Neural cell (in vitro differentiated cells): ENCODE data around the gene PIK3CA. TPM values are rescaled to one million over a fixed set of nuclear protein-coding genes. Genes with fewer than 3 reads are reported as not detected.

Experiments used
- H2AFZ ChIP-seq: fragments of 200-600, 300-800 bp; sonication (generic), shearing (Covaris generic); 2 replicates; pipeline ENCODE4 v1.6.0; 2014; ENCODE audit warnings: low read depth, mild to moderate bottlenecking, antibody characterized with exemption, low read length, moderate library complexity
- H3F3A ChIP-seq: fragments of 200-600 bp; shearing (Covaris generic); 2 replicates; pipeline ENCODE4 v1.6.1; 2016; ENCODE audit warnings: mild to moderate bottlenecking, moderate library complexity, mixed read lengths, antibody characterized with exemption, low read length; ENCODE audit not compliant: insufficient read depth, poor library complexity, severe bottlenecking
- H3K27ac ChIP-seq: fragments of 200-600, 300-800 bp; sonication (generic), shearing (Covaris generic); 2 replicates; pipeline ENCODE4 v1.5.1; 2014; ENCODE audit warnings: mild to moderate bottlenecking, low read length, moderate library complexity
- H3K27me3 ChIP-seq: fragments of 300-800, 200-600 bp; sonication (generic), shearing (Covaris generic); 2 replicates; pipeline ENCODE4 v1.6.0; 2014; ENCODE audit warnings: mild to moderate bottlenecking, low read depth, low read length, moderate library complexity; ENCODE audit not compliant: insufficient read depth
- H3K36me3 ChIP-seq: fragments of 300-800, 200-600 bp; sonication (generic), shearing (Covaris generic); 2 replicates; pipeline ENCODE4 v1.5.1; 2014; ENCODE audit warnings: mild to moderate bottlenecking, antibody characterized with exemption, low read length, moderate library complexity; ENCODE audit not compliant: insufficient read depth
- H3K4me2 ChIP-seq: fragments of 300-800, 200-600 bp; sonication (generic), shearing (Covaris generic); 2 replicates; pipeline ENCODE4 v1.6.0; 2014; ENCODE audit warnings: mild to moderate bottlenecking, low read length
- H3K4me3 ChIP-seq: fragments of 300-800, 200-600 bp; sonication (generic), shearing (Covaris generic); 2 replicates; pipeline ENCODE4 v1.5.1; 2014; ENCODE audit warnings: mild to moderate bottlenecking, low read length, moderate library complexity
- H3K79me2 ChIP-seq: fragments of 200-600 bp; shearing (Covaris generic); replicated peaks from 2 replicates; pipeline ENCODE4 v1.6.0; 2014; ENCODE audit warnings: mild to moderate bottlenecking, low read length, moderate library complexity; ENCODE audit not compliant: insufficient read depth
- H3K9ac ChIP-seq: fragments of 300-800, 200-600 bp; sonication (generic), shearing (Covaris generic); 2 replicates; pipeline ENCODE4 v1.6.1; 2016; ENCODE audit warnings: mild to moderate bottlenecking, low read length, mixed read lengths
- H3K9me2 ChIP-seq: fragments of 200-600 bp; shearing (Covaris generic); 2 replicates; pipeline ENCODE4 v1.6.1; 2016; ENCODE audit warnings: mild to moderate bottlenecking, low read length, mixed read lengths; ENCODE audit not compliant: insufficient read depth
- H3K9me3 ChIP-seq: fragments of 200-600, 300-800 bp; sonication (generic), shearing (Covaris generic); 2 replicates; pipeline ENCODE4 v1.6.1; 2016; ENCODE audit warnings: mild to moderate bottlenecking, mixed run types, low read length, moderate library complexity, mixed read lengths
- H4K20me1 ChIP-seq: fragments of 200-600 bp; shearing (Covaris generic); 2 replicates; pipeline ENCODE4 v1.6.1; 2016; ENCODE audit warnings: mild to moderate bottlenecking, mixed run types; ENCODE audit not compliant: insufficient read depth
- CTCF ChIP-seq: fragments of 450-650 bp; IDR thresholded peaks from 2 replicates; pipeline ENCODE4 v1.5.1; 2014; ENCODE audit warnings: antibody characterized with exemption, mild to moderate bottlenecking, moderate library complexity; ENCODE audit not compliant: poor library complexity, severe bottlenecking
- EP300 ChIP-seq: fragments of 450-650 bp; conservative IDR thresholded peaks from 2 replicates; pipeline ENCODE4 v1.6.1; 2014; ENCODE audit warnings: antibody characterized with exemption, mild to moderate bottlenecking, moderate library complexity; ENCODE audit not compliant: poor library complexity, severe bottlenecking
- EZH2 ChIP-seq: fragments of 200-600, 300-800 bp; shearing (Covaris generic), sonication (generic); IDR thresholded peaks from 2 replicates; pipeline ENCODE4 v1.6.1; 2014; ENCODE audit warnings: antibody characterized with exemption, low read length, borderline replicate concordance, mild to moderate bottlenecking; ENCODE audit not compliant: insufficient read depth, poor library complexity, severe bottlenecking
- MXI1 ChIP-seq: fragments of 450-650 bp; conservative IDR thresholded peaks from 2 replicates; pipeline ENCODE4 v1.6.1; 2014; ENCODE audit warnings: antibody characterized with exemption, mild to moderate bottlenecking; ENCODE audit not compliant: poor library complexity, severe bottlenecking
- POLR2AphosphoS5 ChIP-seq: IDR thresholded peaks from 2 replicates; pipeline ENCODE4 v1.6.1; 2012
- RAD21 ChIP-seq: fragments of 450-650 bp; conservative IDR thresholded peaks from 2 replicates; pipeline ENCODE4 v1.6.1; 2014; ENCODE audit warnings: antibody characterized with exemption, mild to moderate bottlenecking, moderate library complexity
- REST ChIP-seq: IDR thresholded peaks from 2 replicates; pipeline ENCODE4 v1.6.1; 2012; ENCODE audit warnings: borderline replicate concordance
- SMC3 ChIP-seq: fragments of 450-650 bp; conservative IDR thresholded peaks from 2 replicates; pipeline ENCODE4 v1.6.1; 2014; ENCODE audit warnings: antibody characterized with exemption, mild to moderate bottlenecking, moderate library complexity; ENCODE audit not compliant: poor library complexity
- TAF1 ChIP-seq: IDR thresholded peaks from 2 replicates; pipeline ENCODE4 v1.6.1; 2012; ENCODE audit warnings: low read depth
- polyA plus RNA-seq: library from polyadenylated mRNA; depleted of rRNA; stranded (reverse); fragments of >200 nt; gene quantifications from 2 replicates; pipeline ENCODE4 v1.2.3, GENCODE V29; 2014

Gene PIK3CA
- polyA plus RNA-seq, 1 donor from 2014 or later = 15.2 TPM

GRCh38 chr3:179276001-179276400, 127.8 kb downstream of the PIK3CA start:
- H3F3A ChIP-seq = no peaks in the 10 kb centered on the region
- no peaks in the 10 kb centered on the region for H3K36me3 ChIP-seq
- no peak overlapping the region for H3K4me3 ChIP-seq
- no peak overlapping the region for H2AFZ ChIP-seq
- no peaks in the 10 kb centered on the region for H3K9me2 ChIP-seq
- H4K20me1 ChIP-seq = no peaks in the 10 kb centered on the region
- no peak overlapping the region for H3K4me2 ChIP-seq
- H3K27me3 ChIP-seq = no peaks in the 10 kb centered on the region
- H3K79me2 ChIP-seq = no peaks in the 10 kb centered on the region
- no peaks in the 10 kb centered on the region for H3K9me3 ChIP-seq
- TF ChIP-seq SMC3 = no peak
- no peak for TF ChIP-seq CTCF
- no peak for TF ChIP-seq POLR2AphosphoS5
- TF ChIP-seq RAD21 = no peak
- TF ChIP-seq EP300 = no peak
- TF ChIP-seq MXI1 = no peak
- no peak for TF ChIP-seq EZH2
- TF ChIP-seq TAF1 = no peak
- H3K9ac ChIP-seq = no peak overlapping the region
- no peak overlapping the region for H3K27ac ChIP-seq

- no peaks in the 10 kb centered on the region for H3K9me2 ChIP-seq
- H3K4me3 ChIP-seq = no peak overlapping the region
- no peak overlapping the region for H3K4me2 ChIP-seq
- H3K27me3 ChIP-seq = no peaks in the 10 kb centered on the region
- H3K9me3 ChIP-seq = no peaks in the 10 kb centered on the region
- H3K27ac ChIP-seq = no peak overlapping the region
- no peak overlapping the region for H2AFZ ChIP-seq
- H3K36me3 ChIP-seq = no peaks in the 10 kb centered on the region
- H3F3A ChIP-seq = no peaks in the 10 kb centered on the region
- H3K9ac ChIP-seq = no peak overlapping the region
- H3K79me2 ChIP-seq = no peaks in the 10 kb centered on the region
- TF ChIP-seq TAF1 = no peak
- TF ChIP-seq MXI1 = no peak
- no peak for TF ChIP-seq POLR2AphosphoS5
- TF ChIP-seq REST = no peak
- no peak for TF ChIP-seq EZH2
- no peaks in the 10 kb centered on the region for H4K20me1 ChIP-seq
Measured at GRCh38 chr3:179276743-179277142, 128.6 kb downstream of the PIK3CA start.

GRCh38 chr3:179278151-179278550, 130.0 kb downstream of the PIK3CA start:
- H3K4me2 ChIP-seq = no peak overlapping the region
- no peaks in the 10 kb centered on the region for H3F3A ChIP-seq
- H3K9me3 ChIP-seq = no peaks in the 10 kb centered on the region
- no peak overlapping the region for H3K27ac ChIP-seq
- no peaks in the 10 kb centered on the region for H4K20me1 ChIP-seq
- H3K79me2 ChIP-seq = no peaks in the 10 kb centered on the region
- H3K9ac ChIP-seq = no peak overlapping the region
- H3K36me3 ChIP-seq = no peaks in the 10 kb centered on the region
- no peaks in the 10 kb centered on the region for H3K27me3 ChIP-seq
- TF ChIP-seq SMC3 (no peak), POLR2AphosphoS5 (no peak), REST (no peak), TAF1 (no peak), EP300 (no peak), MXI1 (no peak), CTCF (no peak), RAD21 (no peak), EZH2 (no peak)
- no peaks in the 10 kb centered on the region for H3K9me2 ChIP-seq
- no peak overlapping the region for H2AFZ ChIP-seq
- no peak overlapping the region for H3K4me3 ChIP-seq
